GM19372 (cell line): Measurements from ENCODE around the gene ATP11A.
"Not testable (repeated sequence)": the region's sequence is repeated elsewhere in the genome, so short reads cannot be mapped to it uniquely, and the experiment has no call there.

Source experiments
- ATAC-seq: cut with Tn5 transposase; IDR thresholded peaks from one replicate; pipeline ENCODE4 v1.9.1; 2021; ENCODE audit warnings: mild to moderate bottlenecking, low read depth, moderate library complexity; ENCODE audit not compliant: unreplicated experiment

ATP11A gene

GRCh38 chr13:112706171-112706570, 16.3 kb downstream of the ATP11A start:
- no peak for ATAC-seq

- ATAC-seq = no peak
These were observed 18.9 kb downstream of the ATP11A start for GRCh38 chr13:112708560-112709240.

- not testable (repeated sequence) for ATAC-seq
These were observed 19.5 kb downstream of the ATP11A start for GRCh38 chr13:112709316-112709715.

- no peak for ATAC-seq
These were observed 20.3 kb downstream of the ATP11A start for GRCh38 chr13:112709825-112710783.

GRCh38 chr13:112710855-112711527, 21.2 kb downstream of the ATP11A start:
- ATAC-seq = no peak

- ATAC-seq = peak; percentile 78
These were observed 21.9 kb downstream of the ATP11A start for GRCh38 chr13:112711528-112712265.

GRCh38 chr13:112712451-112713207, 22.8 kb downstream of the ATP11A start:
- ATAC-seq = no peak

- ATAC-seq = no peak
These were observed 23.8 kb downstream of the ATP11A start for GRCh38 chr13:112713517-112714253.

GRCh38 chr13:112714376-112715174, 24.7 kb downstream of the ATP11A start:
- ATAC-seq = no peak

GRCh38 chr13:112715210-112715609, 25.4 kb downstream of the ATP11A start:
- ATAC-seq = no peak

- no peak for ATAC-seq
These were observed 26.1 kb downstream of the ATP11A start for GRCh38 chr13:112715715-112716460.

- ATAC-seq = no peak
These were observed 26.6 kb downstream of the ATP11A start for GRCh38 chr13:112716461-112716820.

GRCh38 chr13:112716841-112717520, 27.1 kb downstream of the ATP11A start:
- ATAC-seq = no peak

- no peak for ATAC-seq
These were observed 28.5 kb downstream of the ATP11A start for GRCh38 chr13:112718318-112718717.

- ATAC-seq = no peak
These were observed 29.2 kb downstream of the ATP11A start for GRCh38 chr13:112719016-112719415.

- ATAC-seq = no peak
These were observed 29.7 kb downstream of the ATP11A start for GRCh38 chr13:112719556-112719955.

- ATAC-seq = no peak
These were observed 30.4 kb downstream of the ATP11A start for GRCh38 chr13:112720251-112720650.
